ENCODE results near the gene PKNOX1.
A peak's percentile ranks its signal among the peaks of the same experiment; 100 is the strongest.
"Not testable (repeated sequence)": the region's sequence is repeated elsewhere in the genome, so short reads cannot be mapped to it uniquely, and the experiment has no call there.

The PKNOX1 gene

GRCh38 chr21:42973991-42974831 lies at the start of gene PKNOX1:
PKNOX1 (plus strand) TSS chr21:42974562; CDS start chr21:43004382, 29,820 bp downstream.
- peak; percentile 80 for DNase-seq

DNA sequence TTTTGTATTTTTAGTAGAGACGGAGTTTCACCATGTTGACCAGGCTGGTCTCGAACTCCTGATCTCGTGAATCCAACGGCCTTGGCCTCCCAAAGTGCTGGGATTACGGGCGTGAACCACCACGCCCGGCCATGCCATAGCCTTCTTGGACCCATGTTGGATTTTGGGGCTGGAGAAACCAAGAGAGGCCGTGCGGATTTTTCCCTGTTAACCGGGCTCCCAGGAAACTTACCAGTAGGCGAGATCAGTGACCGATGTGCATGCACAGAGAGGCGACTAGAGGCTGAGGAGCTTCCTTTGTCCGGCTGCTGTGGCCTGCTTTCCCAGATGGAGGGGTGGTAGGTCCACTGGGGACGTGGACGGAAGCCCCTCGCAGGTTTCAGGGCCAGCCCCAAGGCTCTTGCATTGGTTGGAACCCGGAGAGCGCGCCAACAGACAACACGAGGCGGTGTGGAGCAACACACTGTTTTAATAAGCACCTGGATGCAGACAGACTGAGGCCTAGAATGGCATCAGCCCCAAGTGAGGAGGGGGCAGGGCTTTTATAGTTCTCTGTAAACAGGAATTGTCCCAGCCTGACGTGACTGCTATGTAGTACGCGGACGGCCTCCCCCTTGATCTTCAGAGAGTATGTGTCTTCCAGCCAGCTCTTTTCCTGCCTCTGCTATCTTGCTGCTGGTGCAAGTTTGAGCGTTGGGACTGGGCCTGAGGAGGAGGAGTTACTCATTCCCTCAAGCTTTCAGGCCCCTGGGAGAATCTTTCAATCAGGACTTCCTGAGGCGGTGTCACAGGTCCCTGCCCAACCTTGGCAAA lies 49.0 kb upstream of the PKNOX1 start, which contains the start of gene ERVH48-1:
TSS of gene ERVH48-1 (minus strand) at position 517 of the 813 bp plus-strand sequence. CDS start 6,624 bp downstream, outside the sequence.
- no peak for DNase-seq

DNA sequence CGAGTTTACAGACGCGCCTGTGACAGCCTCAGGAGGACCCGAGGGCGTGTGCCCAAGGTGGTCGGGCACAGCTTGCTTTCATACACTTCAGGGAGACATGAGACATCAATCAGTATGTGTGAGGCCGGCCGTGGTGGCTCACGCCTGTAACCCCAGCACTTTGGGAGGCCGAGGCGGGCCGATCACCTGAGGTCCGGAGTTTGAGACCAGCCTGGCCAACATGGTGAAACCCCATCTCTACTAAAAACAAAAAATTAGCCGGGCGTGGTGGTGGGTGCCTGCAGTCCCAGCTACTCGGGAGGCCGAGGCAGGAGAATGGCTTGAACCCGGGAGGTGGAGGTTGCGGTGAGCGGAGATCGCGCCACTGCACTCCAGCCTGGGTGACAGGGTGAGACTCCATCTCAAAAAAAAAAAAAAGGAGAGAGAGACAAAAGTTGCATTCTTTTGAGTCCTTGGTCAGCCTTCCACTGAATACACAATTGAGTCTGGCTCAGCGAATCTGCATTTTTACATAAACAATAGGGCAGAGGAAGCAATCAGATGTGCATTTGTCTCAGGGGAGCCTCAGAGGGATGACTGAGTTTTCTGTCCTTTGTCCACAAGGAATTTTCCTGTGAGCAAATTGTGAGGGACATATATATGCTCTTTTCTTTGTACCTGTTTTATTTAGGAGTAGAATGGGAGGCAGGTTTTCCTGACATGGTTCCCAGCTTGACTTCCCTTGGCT lies 46.7 kb upstream of the PKNOX1 start:
- DNase-seq: not testable (repeated sequence)

GRCh38 chr21:42929969-42930368 lies 44.4 kb upstream of the PKNOX1 start:
- no peak for DNase-seq

DNA sequence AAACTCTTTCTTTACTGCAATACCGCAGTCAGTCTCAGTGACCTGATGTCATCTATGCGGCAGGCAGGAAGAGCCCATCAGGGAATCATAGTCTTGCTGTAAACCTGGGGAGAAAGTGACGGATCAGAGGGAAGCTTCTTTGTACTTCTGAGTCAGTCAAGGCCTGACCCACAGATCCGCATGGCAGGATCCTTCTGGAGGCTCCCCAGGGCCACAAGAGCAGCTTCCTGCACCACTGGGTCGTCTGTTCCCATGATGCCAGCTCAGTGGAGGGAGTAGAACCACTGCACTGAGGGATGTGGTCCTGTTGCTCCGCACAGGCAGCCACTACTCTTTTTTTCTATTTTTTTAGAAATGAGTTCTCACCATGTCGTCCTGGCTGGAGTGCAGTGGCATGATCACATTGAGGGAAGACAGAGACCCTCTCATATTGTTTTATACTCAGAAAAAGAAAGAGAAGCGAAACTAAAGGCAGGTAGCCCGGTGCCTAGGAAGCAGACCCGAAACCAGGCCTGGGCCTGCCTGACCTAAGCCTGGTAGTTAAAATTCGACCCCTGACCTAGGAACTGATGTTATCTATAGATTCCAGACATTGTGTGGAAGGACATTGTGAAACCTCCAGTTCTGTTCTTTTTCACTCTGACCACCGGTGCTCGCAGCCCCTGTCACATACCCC lies 42.7 kb upstream of the PKNOX1 start:
- no peak for DNase-seq

DNA sequence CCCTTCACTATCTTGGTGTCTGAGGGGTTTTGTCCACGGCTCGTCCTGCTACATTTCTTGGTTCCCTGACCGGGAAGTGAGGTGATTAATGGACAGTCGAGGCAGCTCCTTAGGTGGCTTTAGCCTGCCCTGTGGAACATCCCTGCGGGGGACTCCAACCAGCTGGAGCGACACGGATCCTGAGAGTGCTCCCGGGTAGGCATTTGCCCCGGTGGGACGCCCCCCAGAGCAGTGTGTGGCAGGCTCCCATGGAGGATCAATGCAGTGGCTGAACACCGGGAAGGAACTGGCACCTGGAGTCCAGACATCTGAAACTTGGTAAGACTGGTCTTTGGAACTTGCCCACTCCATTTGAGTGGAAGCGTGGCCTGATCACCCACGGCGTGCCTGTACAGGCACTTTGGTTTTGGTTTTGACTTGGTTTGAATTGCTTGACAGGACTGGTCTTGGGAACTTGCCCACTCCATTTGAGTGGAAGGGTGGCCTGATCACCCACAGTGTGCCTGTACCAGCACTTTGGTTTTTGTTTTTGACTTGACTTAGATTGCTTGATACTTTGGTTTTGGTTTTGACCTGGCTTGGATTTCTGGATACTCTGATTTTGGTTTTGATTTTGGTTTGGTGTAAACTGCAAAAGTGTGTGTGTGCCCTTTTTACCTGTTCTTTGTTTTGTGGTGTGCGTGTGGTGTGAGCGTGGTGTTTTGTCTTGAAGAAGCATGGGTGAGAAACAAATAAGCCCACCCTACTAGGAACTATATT lies 41.8 kb upstream of the PKNOX1 start:
- DNase-seq: not testable (repeated sequence)

DNA sequence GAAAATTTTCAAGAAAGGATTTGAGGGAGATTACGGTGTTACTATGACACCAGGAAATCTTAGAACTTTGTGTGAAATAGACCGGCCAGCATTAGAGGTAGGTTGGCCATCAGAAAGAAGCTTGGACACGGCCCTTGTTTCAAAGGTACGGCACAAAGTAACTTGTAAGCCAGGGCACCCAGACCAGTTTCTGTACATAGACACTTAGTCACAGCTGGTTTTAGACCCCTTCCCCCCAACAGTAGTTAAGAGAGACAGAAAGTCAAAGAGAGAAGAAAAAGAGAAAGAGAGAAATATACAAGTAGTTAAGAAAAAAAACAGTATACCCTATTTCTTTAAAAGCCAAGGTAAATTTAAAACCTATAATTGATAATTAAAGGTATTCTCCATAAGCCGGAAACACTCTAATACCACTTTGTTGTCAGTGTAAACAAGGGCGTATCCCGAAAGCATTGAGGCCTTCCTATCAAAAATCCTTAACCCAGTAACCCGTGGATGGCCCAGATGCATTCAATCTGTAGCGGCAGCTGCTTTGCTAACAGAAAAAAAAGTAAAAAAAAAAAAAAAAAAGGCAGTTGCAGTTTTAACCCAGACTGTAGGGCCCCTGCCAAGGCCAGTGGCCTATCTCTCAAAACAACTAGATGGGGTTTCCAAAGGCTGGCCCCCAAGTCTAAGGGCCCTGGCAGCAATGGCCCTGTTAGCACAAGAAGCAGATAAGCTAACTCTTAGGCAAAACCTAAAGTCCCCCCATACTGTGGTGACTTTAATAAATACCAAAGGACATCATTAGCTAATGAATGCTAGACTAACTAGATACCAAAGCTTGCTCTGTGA lies 41.0 kb upstream of the PKNOX1 start:
- DNase-seq: not testable (repeated sequence)

GRCh38 chr21:42933973-42934372 lies 40.4 kb upstream of the PKNOX1 start:
- DNase-seq: not testable (repeated sequence)

DNA sequence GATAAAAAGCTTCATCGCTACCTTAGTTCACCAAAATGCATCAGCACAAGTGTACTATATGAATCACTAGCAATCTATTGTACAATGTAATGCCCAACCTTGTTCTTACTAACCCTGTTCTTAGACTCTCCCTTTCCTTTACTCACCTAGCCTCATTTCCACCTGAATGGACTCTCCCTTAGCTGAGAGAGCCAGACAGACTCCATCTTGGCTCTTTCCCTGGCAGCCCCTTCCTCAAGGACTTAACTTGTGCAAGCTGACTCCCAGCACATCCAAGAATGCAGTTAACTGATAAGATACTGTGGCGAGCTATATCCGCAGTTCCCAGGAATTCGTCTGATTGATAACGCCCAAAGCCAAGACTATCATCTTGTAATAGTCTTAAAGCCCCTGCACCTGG lies 38.0 kb upstream of the PKNOX1 start:
- DNase-seq: not testable (repeated sequence)

DNA sequence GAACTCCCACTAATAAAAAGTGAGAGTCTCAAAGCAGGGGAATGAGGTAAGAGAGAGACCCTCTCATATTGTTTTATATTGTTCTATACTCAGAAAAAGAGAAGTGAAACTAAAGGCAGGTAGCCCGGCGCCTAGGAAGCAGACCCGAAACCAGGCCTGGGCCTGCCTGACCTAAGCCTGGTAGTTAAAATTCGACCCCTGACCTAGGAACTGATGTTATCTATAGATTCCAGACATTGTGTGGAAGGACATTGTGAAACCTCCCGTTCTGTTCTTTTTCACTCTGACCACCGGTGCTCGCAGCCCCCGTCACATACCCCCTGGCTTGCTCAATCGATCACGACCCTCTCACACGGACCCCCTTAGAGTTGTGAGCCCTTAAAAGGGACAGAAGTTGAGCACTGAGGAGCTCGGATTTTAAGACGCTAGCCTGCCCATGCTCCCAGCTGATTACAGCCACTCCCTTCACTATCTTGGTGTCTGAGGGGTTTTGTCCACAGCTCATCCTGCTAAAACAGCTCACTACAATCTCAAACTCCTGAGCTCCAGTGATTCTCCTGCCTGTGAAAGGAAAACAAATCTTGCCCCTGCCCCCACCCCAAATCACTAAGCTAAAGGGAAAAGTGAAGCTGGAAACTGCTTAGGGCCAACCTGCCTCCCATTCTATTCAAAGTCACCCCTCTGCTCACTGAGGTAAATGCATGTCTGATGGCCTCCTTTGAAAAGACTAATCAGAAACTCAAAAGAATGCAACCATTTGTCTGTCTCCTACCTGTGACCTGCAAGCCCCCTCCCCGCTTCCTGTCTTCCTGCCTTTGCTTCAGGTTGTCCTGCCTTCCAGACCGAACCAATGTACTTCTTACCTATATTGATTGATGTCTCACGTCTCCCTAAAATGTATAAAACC lies 37.1 kb upstream of the PKNOX1 start:
- DNase-seq: not testable (repeated sequence)

DNA sequence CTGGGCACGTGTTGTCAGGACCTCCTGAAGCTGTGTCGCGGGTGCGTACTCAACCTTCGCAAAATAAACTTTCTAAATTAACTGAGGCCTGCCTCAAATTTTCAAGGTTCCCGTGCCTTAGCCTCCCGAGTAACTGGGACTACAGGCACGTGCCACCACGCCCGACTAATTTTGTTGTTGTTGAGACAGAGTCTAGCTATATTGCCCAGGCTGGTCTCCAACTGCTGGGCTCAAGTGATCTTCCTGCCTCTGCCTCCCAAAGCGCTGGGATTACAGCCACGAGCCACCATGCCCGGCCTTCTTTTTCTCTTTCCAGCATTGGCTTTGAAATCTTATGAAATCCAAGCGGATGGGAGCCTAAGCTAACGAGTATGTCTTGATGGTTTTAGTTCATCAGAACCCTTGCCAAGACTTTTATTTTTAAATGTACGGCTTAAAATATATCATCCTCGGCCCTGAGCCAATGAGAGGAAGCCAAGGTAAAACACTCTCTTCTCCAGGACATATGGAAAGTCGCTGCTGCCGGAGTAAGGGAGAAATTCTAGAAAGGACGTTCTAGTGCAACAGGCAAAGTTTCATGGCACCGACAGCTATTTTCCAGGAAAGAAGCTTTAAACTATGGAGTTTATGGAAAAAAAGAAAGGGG lies 36.3 kb upstream of the PKNOX1 start:
- no peak for DNase-seq

GRCh38 chr21:42938606-42938995 lies 35.8 kb upstream of the PKNOX1 start:
- not testable (repeated sequence) for DNase-seq

GRCh38 chr21:42939582-42940413 lies 34.6 kb upstream of the PKNOX1 start:
- no peak for DNase-seq

DNA sequence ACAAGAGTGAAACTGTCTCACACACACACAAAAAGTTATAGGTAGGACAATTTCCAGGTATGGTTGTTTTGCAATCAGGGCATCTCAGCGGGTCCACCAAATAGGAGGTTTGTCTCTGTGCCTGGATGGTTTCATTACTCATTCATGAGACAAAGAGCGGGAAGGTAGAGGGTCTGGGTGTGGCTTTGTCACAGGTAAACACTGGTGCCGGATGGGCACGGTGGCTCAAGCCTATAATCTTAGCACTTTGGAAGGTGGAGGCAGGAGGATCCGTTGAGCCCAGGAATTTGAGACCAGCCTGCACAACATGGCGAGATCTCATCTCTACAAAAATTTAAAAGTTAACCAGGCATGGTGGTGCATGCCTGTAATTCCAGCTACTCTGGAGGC lies 32.7 kb upstream of the PKNOX1 start:
- no peak for DNase-seq

GRCh38 chr21:42942244-42942643 lies 32.1 kb upstream of the PKNOX1 start:
- no peak for DNase-seq

- not testable (repeated sequence) for DNase-seq
Measured at GRCh38 chr21:42949094-42949755, 25.1 kb upstream of the PKNOX1 start.

- not testable (repeated sequence) for DNase-seq
Measured at GRCh38 chr21:42951193-42951592, 23.2 kb upstream of the PKNOX1 start.

All from SHP77 treated with DMSO at 0.1 percent for 48 hours (cell line).